ENCODE data around the gene NSD1.
A peak's percentile ranks its signal among the peaks of the same experiment; 100 is the strongest.

Gene NSD1

DNA sequence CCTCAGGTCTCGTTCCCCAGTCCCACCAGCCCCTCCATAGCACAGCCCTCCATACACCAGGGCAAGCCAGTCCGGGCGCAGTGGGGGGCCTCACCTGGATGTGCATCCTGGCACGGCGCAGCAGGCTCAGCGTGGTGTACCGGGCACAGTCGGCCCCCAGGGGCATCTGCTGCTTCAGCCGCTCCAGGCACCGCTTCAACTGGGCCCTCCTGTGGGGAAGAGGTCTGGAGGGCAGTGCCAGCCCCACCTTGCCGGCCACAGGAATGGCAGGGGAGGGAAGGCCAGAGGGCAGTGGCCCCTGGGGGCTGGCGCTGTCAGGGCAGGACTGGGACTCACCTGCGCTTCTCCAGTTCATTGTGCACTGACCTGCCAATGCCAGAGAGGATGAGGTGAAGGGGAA lies 176.8 kb downstream of the NSD1 start:
- no peak for TF ChIP-seq SIN3A (IDR thresholded peaks at IDR 0.05; ENCODE audit: borderline replicate concordance, insufficient read depth, low read length)
- TF ChIP-seq TAF1 (IDR thresholded peaks at IDR 0.05; ENCODE audit: borderline replicate concordance, insufficient read depth, low read length) = no peak
- no peak for TF ChIP-seq POLR2AphosphoS5 (IDR thresholded peaks at IDR 0.05; ENCODE audit: low read depth, low read length)
- TF ChIP-seq, protein P1, sequence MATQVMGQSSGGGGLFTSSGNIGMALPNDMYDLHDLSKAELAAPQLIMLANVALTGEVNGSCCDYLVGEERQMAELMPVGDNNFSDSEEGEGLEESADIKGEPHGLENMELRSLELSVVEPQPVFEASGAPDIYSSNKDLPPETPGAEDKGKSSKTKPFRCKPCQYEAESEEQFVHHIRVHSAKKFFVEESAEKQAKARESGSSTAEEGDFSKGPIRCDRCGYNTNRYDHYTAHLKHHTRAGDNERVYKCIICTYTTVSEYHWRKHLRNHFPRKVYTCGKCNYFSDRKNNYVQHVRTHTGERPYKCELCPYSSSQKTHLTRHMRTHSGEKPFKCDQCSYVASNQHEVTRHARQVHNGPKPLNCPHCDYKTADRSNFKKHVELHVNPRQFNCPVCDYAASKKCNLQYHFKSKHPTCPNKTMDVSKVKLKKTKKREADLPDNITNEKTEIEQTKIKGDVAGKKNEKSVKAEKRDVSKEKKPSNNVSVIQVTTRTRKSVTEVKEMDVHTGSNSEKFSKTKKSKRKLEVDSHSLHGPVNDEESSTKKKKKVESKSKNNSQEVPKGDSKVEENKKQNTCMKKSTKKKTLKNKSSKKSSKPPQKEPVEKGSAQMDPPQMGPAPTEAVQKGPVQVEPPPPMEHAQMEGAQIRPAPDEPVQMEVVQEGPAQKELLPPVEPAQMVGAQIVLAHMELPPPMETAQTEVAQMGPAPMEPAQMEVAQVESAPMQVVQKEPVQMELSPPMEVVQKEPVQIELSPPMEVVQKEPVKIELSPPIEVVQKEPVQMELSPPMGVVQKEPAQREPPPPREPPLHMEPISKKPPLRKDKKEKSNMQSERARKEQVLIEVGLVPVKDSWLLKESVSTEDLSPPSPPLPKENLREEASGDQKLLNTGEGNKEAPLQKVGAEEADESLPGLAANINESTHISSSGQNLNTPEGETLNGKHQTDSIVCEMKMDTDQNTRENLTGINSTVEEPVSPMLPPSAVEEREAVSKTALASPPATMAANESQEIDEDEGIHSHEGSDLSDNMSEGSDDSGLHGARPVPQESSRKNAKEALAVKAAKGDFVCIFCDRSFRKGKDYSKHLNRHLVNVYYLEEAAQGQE (IDR thresholded peaks at IDR 0.05; ENCODE audit: insufficient read depth in 1 of 2, low read depth in 2 of 2, low read length in 2 of 2) = no peak
- TF ChIP-seq FOXP2 (optimal IDR thresholded peaks at IDR 0.05; ENCODE audit: borderline replicate concordance, extremely low read depth, extremely low read length, insufficient read depth) = no peak

- TF ChIP-seq SIN3A (IDR thresholded peaks at IDR 0.05; ENCODE audit: borderline replicate concordance, insufficient read depth, low read length) (peak; percentile 81; the same call in 1 of the 2 replicates), POLR2AphosphoS5 (IDR thresholded peaks at IDR 0.05; ENCODE audit: low read depth, low read length) (no peak)
Observed at GRCh38 chr5:177310757-177311391, 177.3 kb downstream of the NSD1 start.

DNA sequence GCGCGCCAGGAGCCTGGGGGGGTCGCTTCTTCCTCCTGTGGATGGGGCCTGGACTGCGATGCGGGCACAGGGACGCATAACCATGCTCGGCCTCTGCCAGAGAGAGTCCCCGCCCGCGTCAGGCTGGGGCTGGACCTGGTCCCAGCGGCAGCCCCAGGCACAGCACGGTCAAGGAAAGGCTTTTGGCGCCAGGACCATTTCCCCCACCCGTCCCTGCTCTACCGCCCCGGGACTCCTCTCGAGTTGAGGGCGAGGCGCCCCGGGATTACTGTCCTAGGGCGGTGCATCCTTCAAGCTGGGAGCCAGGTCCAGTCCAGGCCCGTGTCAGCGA lies 177.8 kb downstream of the NSD1 start:
- TF ChIP-seq TAF1 (IDR thresholded peaks at IDR 0.05; ENCODE audit: borderline replicate concordance, insufficient read depth, low read length) = no peak
- no peak for TF ChIP-seq SIN3A (IDR thresholded peaks at IDR 0.05; ENCODE audit: borderline replicate concordance, insufficient read depth, low read length)
- no peak for TF ChIP-seq POLR2AphosphoS5 (IDR thresholded peaks at IDR 0.05; ENCODE audit: low read depth, low read length)
- TF ChIP-seq FOXP2 (optimal IDR thresholded peaks at IDR 0.05; ENCODE audit: borderline replicate concordance, extremely low read depth, extremely low read length, insufficient read depth) = no peak
- TF ChIP-seq, protein P1 (IDR thresholded peaks at IDR 0.05; ENCODE audit: insufficient read depth in 1 of 2, low read depth in 2 of 2, low read length in 2 of 2) = no peak

DNA sequence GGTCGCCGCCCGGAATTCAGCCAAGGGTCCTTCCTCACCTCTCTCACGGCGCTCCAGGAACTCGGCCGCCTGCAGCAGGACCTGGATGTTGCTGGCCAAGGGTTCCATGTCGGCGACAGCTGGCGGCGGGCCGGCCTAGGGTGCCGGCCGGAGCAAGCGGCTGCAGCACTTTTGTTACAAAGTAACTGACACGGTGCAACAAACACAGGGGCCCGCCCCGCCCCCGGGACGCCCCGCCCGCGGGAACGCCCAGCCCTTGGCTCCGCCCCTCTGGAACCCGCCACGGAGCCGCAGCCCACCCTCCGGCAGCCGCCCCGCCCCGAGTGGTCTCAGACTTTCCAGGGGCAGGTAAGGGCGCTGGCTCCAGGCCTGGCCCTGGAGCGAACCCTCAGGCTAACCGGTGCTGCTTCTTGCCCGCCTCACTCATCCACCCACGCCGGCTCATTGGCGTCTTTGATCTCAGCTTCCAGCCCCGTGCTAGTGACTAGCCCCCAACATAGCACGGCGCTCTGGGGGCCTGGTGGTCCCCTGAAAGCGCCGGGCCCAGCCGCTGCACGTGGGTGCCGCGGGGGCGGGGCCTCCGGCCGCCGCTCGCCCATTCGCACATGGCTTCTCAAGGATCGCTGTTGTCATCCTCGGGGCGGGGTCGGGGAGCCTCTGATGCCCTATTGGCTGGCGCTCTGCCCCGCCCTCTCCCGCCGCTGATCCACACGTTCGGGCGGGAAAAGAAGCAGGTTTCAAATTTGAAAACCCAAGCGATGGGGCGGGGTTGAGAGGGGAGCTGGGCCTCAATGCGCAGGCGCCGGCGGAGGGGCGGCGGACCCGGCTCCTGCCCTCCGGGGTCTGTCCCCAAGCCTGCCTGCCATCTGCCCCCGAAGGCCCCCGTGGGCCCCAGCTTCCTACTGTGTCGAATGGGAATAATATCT lies 178.4 kb downstream of the NSD1 start, which contains the start of gene MXD3:
MXD3 (minus strand) TSS at position 176 of the 926 bp plus-strand sequence; CDS start at position 108, 68 bp downstream.
- TF ChIP-seq POLR2AphosphoS5 (IDR thresholded peaks at IDR 0.05; ENCODE audit: low read depth, low read length) (no peak), SIN3A (IDR thresholded peaks at IDR 0.05; ENCODE audit: borderline replicate concordance, insufficient read depth, low read length) (peak; percentile 46; the same call in 1 of the 2 replicates)

- TF ChIP-seq FOXP2 (optimal IDR thresholded peaks at IDR 0.05; ENCODE audit: borderline replicate concordance, extremely low read depth, extremely low read length, insufficient read depth) (no peak), POLR2AphosphoS5 (IDR thresholded peaks at IDR 0.05; ENCODE audit: low read depth, low read length) (no peak), SIN3A (IDR thresholded peaks at IDR 0.05; ENCODE audit: borderline replicate concordance, insufficient read depth, low read length) (no peak), TAF1 (IDR thresholded peaks at IDR 0.05; ENCODE audit: borderline replicate concordance, insufficient read depth, low read length) (no peak)
- TF ChIP-seq, protein P1 (IDR thresholded peaks at IDR 0.05; ENCODE audit: insufficient read depth in 1 of 2, low read depth in 2 of 2, low read length in 2 of 2) = no peak
Observed at GRCh38 chr5:177312649-177313181, 179.1 kb downstream of the NSD1 start.

Data from PFSK-1 (cell line).